GM19193 (cell line): ENCODE results near the gene NFYA.

ENCODE experiments used
- POLR2A ChIP-seq: IDR thresholded peaks from 4 replicates; pipeline ENCODE4 v1.6.1; 2011; ENCODE audit not compliant: insufficient read depth, insufficient read length; ENCODE audit errors: extremely low read depth

NFYA gene

GRCh38 chr6:41055149-41055548, 17.6 kb upstream of the NFYA start:
- TF ChIP-seq POLR2A: no peak

- TF ChIP-seq POLR2A: no peak
Measured at GRCh38 chr6:41056768-41057490, 15.8 kb upstream of the NFYA start.

- TF ChIP-seq POLR2A: no peak
Measured at GRCh38 chr6:41058783-41059181, 14.0 kb upstream of the NFYA start.

GRCh38 chr6:41059556-41059955, 13.2 kb upstream of the NFYA start:
- TF ChIP-seq POLR2A: no peak

GRCh38 chr6:41061196-41061726, 11.5 kb upstream of the NFYA start:
- TF ChIP-seq POLR2A: no peak

- TF ChIP-seq POLR2A: no peak
Measured at GRCh38 chr6:41062056-41062455, 10.7 kb upstream of the NFYA start.

GRCh38 chr6:41063884-41064285, 8.9 kb upstream of the NFYA start:
- TF ChIP-seq POLR2A: no peak

- TF ChIP-seq POLR2A: no peak
Measured at GRCh38 chr6:41064841-41065240, 7.9 kb upstream of the NFYA start.

GRCh38 chr6:41065550-41066026, 7.2 kb upstream of the NFYA start:
- TF ChIP-seq POLR2A: no peak

- no peak for TF ChIP-seq POLR2A
Measured at GRCh38 chr6:41066867-41067304, 5.9 kb upstream of the NFYA start.

GRCh38 chr6:41071501-41071922, 1.3 kb upstream of the NFYA start:
- no peak for TF ChIP-seq POLR2A

- peak; percentile 67 for TF ChIP-seq POLR2A
Measured at GRCh38 chr6:41071923-41072835, 595 bp upstream of the NFYA start, which contains the start of gene OARD1. OARD1 (minus strand) TSS chr6:41072356; CDS start chr6:41071634, 722 bp downstream.

- TF ChIP-seq POLR2A: peak; percentile 84
Measured at GRCh38 chr6:41073203-41073967, 611 bp downstream of the NFYA start.

GRCh38 chr6:41073968-41074691, 1.4 kb downstream of the NFYA start:
- TF ChIP-seq POLR2A: no peak
